GM21619 (cell line): ENCODE results near the gene CABP5.
"Not testable (repeated sequence)": the region's sequence is repeated elsewhere in the genome, so short reads cannot be mapped to it uniquely, and the experiment has no call there.

Experiments
- ATAC-seq: cut with Tn5 transposase; IDR thresholded peaks from one replicate; pipeline ENCODE4 v1.9.1; 2021; ENCODE audit not compliant: unreplicated experiment

CABP5 gene

DNA sequence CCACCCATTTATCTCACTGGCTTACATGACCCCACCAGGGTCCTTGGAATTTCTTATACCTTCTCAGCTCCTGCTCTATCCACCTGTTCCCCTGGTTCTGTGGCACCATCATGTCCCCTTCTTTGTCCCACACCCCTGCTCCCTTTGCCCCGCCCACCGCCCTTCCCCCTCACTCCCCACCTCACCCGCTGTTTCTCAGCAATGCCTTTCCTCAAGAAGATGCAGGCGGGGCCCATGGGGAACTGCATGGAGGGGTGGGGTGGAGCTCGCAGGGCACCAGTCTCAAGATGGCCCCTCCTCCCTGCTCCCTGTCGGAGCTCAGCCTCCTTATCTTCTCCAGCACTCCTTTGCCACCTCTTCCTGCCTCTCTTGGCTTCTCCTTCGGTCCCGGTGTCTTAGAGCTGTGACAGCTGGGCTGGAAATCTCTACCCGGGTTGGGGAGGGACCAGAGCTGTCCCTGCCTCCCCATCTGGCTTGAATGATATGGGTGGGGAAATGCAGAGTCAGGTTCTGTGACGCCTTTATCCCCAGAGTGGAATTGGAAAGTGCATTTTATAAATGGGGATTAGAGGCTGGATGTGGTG, at the start of gene CABP5:
TSS of gene CABP5 (minus strand) at position 405 of the 584 bp plus-strand sequence. CDS start at position 248, 157 bp downstream.
- ATAC-seq = no peak

GRCh38 chr19:48091111-48091718, 47.3 kb upstream of the CABP5 start:
- ATAC-seq = not testable (repeated sequence)

GRCh38 chr19:48090281-48090802, 46.5 kb upstream of the CABP5 start:
- ATAC-seq = no peak

GRCh38 chr19:48088991-48089390, 45.1 kb upstream of the CABP5 start:
- ATAC-seq = not testable (repeated sequence)

GRCh38 chr19:48085904-48086864, 42.3 kb upstream of the CABP5 start:
- no peak for ATAC-seq

DNA sequence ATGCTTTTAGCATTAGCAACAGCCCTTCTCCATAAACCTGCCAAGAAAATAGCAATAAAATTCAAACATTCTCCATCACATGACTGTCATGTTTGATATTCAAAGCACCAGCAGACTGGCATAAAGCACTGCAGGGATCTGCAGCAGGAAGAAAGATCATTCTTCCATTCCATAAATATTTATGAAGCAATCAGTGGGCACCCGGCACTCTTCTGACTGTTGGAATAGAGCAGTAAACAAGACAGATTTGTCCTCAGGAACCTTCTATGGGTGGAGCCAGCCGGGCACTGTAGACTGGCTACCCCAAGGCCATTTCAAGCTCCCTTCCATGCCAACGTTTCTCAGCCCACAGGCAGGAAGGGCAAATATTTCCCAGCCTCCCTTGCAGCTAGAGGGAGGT, 41.2 kb upstream of the CABP5 start:
- no peak for ATAC-seq

- ATAC-seq = no peak
Measured at GRCh38 chr19:48081106-48081505, 37.2 kb upstream of the CABP5 start.

GRCh38 chr19:48070177-48070769, 26.4 kb upstream of the CABP5 start:
- ATAC-seq = not testable (repeated sequence)

- no peak for ATAC-seq
Measured at GRCh38 chr19:48069435-48069834, 25.6 kb upstream of the CABP5 start.

DNA sequence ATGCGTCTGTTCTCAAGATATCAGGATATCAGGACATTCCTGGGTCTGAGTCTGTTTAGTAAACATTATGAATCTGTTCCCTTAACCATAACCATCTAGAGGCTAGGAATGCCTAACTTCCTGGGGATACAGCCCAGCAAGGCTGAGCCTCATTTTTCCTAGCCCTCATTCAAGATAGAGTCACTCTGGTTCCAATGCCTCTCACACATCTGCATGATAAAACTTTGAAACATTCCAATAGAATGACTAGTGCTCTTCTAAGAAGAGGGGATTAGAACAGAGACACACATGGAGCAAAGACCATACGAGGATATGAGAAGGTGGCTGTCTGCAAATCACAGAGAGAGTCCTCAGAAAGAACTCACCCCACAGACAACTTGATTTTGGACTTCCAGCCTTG, 20.6 kb upstream of the CABP5 start:
- ATAC-seq = no peak

DNA sequence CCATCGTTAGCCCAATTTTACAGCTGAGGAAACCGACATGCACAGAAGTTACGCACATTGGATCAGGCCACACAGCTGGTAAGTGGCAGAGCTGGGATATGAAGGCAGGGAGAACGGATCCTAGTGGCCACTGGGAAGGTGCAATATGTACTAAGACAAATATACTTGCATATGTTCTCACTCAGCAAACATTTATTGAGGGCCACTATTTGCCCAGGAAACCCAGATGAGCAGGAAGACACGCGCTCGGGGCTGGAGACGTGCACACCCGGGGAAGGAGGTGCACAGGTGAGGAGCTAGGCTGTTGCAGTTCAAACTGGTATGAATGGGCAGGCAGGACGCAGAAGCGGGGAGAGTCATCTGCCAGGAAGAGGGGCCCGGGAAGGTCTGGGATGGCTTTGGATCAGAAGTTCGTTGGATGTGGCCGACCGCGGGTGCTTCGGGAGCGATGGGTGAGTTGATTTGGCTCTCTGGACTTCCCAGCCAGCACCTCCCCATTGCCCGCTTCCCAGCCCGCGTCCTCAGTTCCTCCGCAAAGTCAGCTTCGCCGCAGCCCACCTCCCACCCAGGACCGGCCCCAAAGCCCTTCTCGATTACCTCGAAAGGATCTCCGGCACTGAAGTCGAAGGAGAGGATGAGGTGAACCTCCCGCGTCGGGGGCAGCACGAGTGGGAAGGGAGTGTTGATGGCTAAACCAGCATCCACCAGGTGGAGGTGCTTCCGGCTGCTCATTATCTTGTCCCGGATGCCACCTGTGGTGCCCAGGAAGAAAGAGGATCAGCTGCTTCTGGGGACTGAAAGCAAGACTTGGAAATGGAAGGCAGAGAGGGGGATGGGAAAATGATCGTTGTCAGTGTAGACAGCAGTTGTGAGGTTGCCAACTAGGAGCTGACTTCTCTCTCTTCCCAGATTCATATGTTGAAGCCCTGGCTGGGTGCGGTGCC, 17.8 kb upstream of the CABP5 start:
- ATAC-seq = no peak

DNA sequence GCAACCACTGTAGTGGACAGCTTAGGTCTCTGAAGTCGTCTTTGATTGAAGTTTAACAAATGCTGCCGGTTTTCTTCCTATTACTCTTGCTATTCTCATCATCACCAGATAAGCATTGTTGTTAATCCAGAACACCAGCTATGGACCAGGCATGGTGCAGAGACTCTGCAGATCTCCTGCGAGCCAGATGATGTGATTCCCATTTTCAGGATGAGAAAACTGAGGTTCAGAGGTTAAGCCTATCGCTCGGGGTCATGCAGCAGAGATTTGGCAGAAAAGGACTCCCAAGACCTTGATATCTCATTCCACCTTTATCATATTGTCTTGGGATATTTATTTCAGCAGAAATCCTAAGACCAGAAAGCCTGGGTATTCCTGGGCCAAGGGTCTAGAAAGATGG, 16.5 kb upstream of the CABP5 start:
- ATAC-seq = no peak

DNA sequence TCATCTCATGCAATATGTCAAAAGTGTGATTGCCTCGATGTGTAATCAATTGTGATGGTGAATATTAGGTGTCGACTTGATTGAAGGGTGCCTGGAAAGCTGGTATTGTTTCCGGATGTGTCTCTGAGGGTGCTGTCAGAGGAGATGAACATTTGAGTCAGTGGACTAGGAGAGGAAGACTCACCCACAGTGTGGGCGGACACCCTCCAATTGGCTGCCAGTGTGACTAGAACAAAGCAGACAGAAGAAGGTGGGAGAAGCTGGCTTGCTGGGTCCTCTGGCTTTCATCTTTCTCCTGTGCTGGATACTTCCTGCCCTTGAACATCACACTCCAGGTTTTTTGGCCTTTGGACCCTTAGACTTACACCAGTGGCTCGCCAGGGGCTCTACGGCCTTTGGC, 15.5 kb upstream of the CABP5 start:
- ATAC-seq = no peak

DNA sequence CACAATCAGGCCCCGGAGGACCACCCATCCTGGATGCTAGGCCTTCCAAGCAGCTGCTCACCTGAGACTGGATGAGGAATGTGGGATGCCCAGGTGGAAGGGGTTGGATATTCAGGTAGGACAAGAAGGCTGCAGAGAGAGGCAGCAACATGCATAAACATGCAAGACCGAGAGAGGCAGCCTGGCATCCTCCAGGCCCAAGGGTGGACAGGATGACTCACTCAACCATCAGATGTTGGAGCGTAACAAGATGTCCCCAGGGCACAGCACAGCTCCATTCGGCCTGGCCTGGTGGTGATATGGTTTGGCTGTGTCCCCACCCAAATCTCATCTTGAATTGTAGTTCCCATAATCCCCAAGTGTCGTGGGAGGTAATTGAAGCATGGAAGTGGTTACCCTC, 10.0 kb upstream of the CABP5 start:
- ATAC-seq = no peak

GRCh38 chr19:48053076-48053475, 9.2 kb upstream of the CABP5 start:
- ATAC-seq = no peak

- no peak for ATAC-seq
Measured at GRCh38 chr19:48051335-48052033, 7.6 kb upstream of the CABP5 start.

DNA sequence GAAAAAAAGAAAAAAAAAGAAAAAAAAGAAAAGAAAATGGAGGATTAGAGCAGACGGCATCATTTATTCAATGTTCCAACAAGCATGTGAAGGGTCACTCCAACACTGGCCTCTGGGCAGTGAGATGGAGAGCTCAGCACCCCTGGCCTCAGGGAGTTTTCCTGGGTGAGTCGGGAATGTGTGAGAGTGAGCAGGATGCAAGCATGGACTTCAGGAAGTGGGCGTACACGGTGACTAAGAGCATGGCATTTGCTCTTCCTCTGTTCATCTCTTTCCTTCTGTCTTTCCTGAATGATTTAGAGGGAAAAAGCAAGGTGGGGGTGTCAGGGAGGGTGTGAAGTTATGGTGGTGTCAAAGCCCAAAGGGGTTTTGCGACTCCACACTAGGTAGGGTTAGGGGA, 682 bp upstream of the CABP5 start:
- no peak for ATAC-seq

DNA sequence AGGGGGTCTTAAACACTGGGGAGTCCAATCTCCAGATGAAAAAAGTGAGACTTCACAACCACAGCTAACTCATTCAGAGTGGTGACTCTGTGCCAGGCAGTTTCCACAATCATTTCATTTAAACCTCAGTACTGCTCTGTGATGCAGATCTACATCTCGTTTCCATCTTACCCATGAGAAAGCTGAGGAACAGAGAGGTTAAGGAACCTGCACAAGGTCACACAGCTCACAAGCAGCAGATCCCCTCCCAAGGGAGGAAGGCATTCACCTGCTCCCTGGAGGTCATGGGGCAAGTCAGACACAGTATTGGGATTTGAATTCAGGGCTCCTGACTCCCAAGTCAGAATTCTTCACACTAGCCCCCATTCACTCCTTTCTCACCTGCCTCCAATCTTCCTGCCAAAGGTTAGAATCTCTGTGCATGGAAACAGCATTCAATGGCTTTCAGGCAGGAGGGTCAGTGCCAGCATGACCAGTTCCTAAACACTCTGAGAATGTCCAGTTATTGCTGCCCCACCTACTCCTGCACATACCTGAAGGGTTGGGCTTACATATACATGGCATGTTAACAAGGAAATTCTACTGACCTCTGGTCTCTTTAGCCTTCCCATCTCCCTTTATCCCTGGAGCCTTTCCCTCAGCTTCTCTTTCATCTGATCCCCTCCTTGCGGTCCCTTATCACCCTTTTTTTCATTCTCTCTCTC, 1.9 kb downstream of the CABP5 start:
- ATAC-seq = no peak

- ATAC-seq = no peak
Measured at GRCh38 chr19:48036765-48037164, 7.1 kb downstream of the CABP5 start.
